ENCODE data around the gene APLP2.

Gene APLP2

DNA sequence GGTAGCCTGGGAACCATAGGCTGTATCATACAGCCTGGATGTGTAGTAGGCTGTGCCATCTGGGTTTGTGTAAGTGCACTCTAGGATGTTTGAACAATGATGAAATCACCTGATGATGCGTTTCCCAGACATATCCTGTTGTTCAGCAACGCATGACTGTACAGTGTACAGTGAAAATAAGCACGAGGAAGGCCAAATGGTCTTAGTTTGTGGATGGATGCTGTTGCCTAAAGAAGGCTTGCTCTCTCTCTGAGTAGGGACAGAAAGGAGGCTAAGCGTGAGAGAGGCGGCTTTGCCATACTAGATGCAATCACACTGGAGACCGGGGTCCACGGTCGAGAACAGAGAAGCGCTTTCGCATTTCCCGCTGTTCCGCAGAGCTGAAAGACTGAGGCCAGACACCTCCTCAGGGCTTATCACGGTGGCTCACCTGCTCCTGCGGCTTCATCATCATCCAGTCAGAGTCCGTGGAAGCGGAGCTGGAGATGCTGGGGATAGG, 27.6 kb upstream of the APLP2 start:
- H3K9me3 Mint-ChIP-seq: no peaks in the 10 kb centered on the region
- DNase-seq: no peak

DNA sequence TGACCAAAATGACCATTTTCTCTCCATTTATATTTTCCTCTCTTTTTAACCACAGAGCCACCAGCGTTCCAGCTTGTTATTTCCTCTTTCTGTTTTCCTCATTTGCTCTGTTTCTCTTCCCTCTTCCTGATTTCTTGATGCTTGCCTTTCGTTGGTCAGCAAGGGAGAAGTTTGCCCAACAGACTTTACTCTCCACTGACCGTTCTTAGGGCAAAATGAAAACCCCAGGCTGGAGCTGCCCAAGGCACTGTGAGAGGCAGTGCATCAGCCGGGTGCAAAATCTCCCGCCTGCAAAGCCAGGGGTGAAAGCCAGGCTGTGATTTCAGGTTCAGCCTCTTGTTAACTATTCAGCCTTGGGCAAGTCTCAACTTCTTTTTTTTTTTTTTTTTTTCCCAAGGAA, 26.1 kb upstream of the APLP2 start:
- peaks cover 7 to 8% of the 10 kb centered on the region in 2 donors for H3K4me1 Mint-ChIP-seq
- DNase-seq (no peak), ATAC-seq (replicated peaks) (no peak)
- no peaks in the 10 kb centered on the region for H3K9me3 Mint-ChIP-seq
- peak overlapping the region; percentile 48 for H3K27ac Mint-ChIP-seq
- H3K27me3 Mint-ChIP-seq: peaks cover 17 to 18% of the 10 kb centered on the region in 2 donors
- no peaks in the 10 kb centered on the region for H3K36me3 Mint-ChIP-seq
- H3K4me3 Mint-ChIP-seq: no peak overlapping the region

More for the DNA sequence above, 27.6 kb upstream of the APLP2 start:
- H3K4me3 Mint-ChIP-seq: no peak overlapping the region
- ATAC-seq (replicated peaks): no peak
- peaks cover 26 to 28% of the 10 kb centered on the region in 2 donors for H3K27me3 Mint-ChIP-seq
- peaks cover 7 to 8% of the 10 kb centered on the region in 2 donors for H3K4me1 Mint-ChIP-seq
- no peaks in the 10 kb centered on the region for H3K36me3 Mint-ChIP-seq
- H3K27ac Mint-ChIP-seq: no peak overlapping the region

DNA sequence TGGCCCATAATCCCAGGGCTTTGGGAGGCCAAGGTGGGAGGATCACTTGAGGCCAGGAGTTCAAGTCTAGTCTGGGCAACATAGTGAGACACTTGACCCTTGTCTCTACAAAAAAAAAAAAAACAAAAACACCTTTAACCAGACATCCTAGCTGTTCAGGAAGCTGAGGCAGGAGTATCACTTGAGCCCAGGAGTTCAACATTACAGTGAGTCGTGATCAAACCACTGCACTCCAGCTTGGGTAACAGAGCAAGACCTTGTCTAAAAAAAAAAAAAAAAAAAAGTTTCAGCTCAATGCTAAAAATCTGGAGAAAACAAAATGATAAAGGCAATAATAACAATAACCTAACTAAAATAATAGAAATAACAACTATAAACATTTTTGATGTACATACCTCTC, 22.6 kb upstream of the APLP2 start:
- Mint-ChIP-seq H3K4me3 (no peak overlapping the region), H3K9me3 (no peaks in the 10 kb centered on the region), H3K27ac (no peak overlapping the region), H3K4me1 (peaks cover 9 to 13% of the 10 kb centered on the region in 2 donors), H3K27me3 (peaks cover 13 to 14% of the 10 kb centered on the region in 2 donors), H3K36me3 (no peaks in the 10 kb centered on the region)
- DNase-seq (no peak), ATAC-seq (replicated peaks) (no peak)

DNA sequence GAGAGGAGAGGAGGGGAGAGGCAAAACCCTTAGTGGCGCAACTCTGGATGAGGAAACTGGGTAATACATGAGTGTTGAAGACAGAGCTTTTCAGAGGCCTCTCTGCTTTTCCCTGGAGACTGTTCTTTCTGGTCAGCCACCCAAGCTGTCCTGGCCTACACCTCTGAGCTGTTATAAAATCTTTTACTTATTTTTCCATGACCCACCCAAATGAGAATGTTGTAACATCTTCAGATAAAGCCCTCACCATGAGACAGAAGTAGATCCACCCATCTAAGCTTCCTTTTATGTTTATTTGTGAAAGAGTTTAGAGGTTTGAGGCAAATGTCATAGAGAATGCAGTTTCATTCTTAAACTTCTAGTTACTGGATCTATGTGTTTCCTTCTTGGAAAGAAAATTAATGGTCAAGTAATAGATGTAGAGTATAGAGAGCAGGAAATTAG, 20.3 kb upstream of the APLP2 start:
- Mint-ChIP-seq H3K36me3 (no peaks in the 10 kb centered on the region), H3K4me1 (peaks cover 3 to 5% of the 10 kb centered on the region in 2 donors), H3K4me3 (no peak overlapping the region), H3K9me3 (no peaks in the 10 kb centered on the region), H3K27me3 (no peaks in the 10 kb centered on the region), H3K27ac (no peak overlapping the region)
- ATAC-seq (replicated peaks) (peak in 1 of 2 donors; percentile 20), DNase-seq (no peak)

DNA sequence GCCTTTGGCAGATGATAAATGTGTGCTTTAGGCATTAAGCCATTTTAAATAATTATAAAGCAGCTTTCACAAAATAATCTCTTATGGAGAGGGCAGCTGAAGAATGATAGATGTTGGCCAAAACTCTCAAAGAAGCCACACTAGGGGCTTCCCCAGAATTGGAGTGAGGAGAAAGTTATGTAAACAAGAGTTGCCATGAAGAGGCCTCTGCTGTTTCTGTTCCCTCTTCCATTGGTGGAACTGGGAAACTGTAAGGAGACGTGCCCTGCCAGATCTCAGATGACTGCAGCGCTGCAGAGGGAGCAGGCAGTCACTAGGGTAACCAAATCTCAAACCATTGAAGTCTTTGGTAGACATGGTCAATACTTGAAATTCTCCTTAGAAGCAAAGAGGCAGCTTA, 19.4 kb upstream of the APLP2 start:
- H3K9me3 Mint-ChIP-seq: no peaks in the 10 kb centered on the region
- no peak overlapping the region for H3K27ac Mint-ChIP-seq
- no peak overlapping the region for H3K4me3 Mint-ChIP-seq
- no peaks in the 10 kb centered on the region for H3K27me3 Mint-ChIP-seq
- ATAC-seq (replicated peaks) (no peak), DNase-seq (no peak)
- peaks cover 3 to 5% of the 10 kb centered on the region in 2 donors for H3K4me1 Mint-ChIP-seq
- no peaks in the 10 kb centered on the region for H3K36me3 Mint-ChIP-seq

DNA sequence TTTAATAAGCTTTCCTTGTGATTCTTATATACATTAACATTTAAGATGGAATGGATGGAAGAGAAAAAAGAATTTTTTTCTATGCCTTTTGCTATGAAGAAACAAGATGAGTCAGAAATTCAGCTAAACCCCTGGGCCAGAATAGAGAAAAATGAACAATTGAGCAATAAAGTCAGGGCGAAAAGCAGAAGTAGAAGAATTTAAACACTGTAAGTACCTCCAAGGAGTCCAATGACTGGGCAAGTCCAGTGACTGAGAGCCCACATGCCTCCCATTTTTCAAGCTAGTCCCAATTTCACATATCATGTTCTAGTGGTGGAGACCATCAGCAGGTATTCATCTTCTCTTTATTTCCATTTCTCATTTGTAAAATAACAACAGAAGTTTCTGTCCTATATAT, 18.6 kb upstream of the APLP2 start:
- no peak for ATAC-seq (replicated peaks)
- Mint-ChIP-seq H3K27ac (no peak overlapping the region), H3K27me3 (no peaks in the 10 kb centered on the region), H3K4me1 (peaks cover 3 to 5% of the 10 kb centered on the region in 2 donors), H3K36me3 (no peaks in the 10 kb centered on the region), H3K4me3 (no peak overlapping the region), H3K9me3 (no peaks in the 10 kb centered on the region)
- DNase-seq: no peak

DNA sequence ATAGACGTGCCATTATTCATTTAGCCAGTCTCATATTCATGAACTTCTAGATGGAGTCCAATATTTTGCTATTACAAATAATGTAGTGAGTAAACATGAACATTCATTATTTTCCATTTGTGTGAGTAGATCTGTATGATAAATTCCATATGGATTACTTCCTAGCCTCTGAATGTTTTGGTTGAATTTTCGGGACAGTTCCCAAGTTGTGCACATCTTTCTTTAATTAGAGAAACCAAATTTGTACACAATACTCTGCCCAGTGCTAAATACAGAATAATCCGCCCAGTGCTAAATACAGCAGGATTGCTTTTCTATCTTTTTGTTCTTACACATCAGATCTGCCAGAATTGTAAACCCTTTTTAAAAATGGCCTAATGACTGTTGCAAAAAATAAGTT, 17.1 kb upstream of the APLP2 start:
- DNase-seq (no peak), ATAC-seq (replicated peaks) (no peak)
- H3K4me3 Mint-ChIP-seq: no peak overlapping the region
- H3K9me3 Mint-ChIP-seq: no peaks in the 10 kb centered on the region
- peaks cover 3 to 5% of the 10 kb centered on the region in 2 donors for H3K4me1 Mint-ChIP-seq
- H3K27me3 Mint-ChIP-seq: peaks cover 6 to 8% of the 10 kb centered on the region in 2 donors
- H3K27ac Mint-ChIP-seq: no peak overlapping the region
- H3K36me3 Mint-ChIP-seq: no peaks in the 10 kb centered on the region

DNA sequence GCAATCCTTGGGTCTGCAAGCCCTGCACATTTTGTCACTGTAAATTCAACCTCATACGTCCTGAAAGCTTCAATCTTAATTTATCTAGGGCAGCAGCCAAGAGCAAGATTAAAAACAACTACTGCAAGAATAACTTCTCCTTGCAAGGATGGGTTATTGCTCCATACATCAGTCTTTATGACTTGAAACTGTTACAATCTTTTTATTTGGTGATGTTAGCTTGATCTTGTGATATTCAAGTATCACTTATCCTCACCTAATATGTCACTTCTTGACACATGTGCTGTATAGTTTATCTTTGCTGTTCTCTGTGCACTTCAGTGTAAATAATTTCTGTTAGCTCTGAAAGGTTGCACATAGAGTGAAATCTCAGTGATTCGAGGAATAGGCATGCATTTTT, 14.7 kb upstream of the APLP2 start:
- H3K36me3 Mint-ChIP-seq: no peaks in the 10 kb centered on the region
- H3K27me3 Mint-ChIP-seq: peaks cover 8 to 18% of the 10 kb centered on the region in 2 donors
- no peak overlapping the region for H3K27ac Mint-ChIP-seq
- ATAC-seq (replicated peaks) (no peak), DNase-seq (no peak)
- H3K4me1 Mint-ChIP-seq: no peaks in the 10 kb centered on the region
- H3K4me3 Mint-ChIP-seq: no peak overlapping the region
- no peaks in the 10 kb centered on the region for H3K9me3 Mint-ChIP-seq

DNA sequence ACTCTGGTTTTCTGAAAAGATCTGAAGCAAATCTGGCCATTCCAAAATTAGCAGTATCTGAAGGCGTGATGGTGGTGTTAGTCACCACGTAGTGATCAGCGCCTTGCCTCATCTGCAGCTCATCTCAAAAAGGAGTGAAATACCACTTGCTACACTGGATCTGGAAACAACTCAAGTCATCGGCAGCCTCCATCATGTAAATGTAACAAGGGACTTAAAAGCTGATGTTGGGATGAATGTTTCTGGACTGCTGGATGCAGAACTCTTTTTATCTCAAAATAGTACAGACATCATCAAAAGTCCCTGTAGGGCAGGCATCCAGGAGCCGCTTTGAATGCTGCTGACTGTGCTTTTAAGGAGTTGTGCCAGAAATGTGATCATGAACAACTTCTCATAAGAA, 14.1 kb upstream of the APLP2 start:
- Mint-ChIP-seq H3K4me1 (no peaks in the 10 kb centered on the region), H3K9me3 (no peaks in the 10 kb centered on the region)
- ATAC-seq (replicated peaks): no peak

DNA sequence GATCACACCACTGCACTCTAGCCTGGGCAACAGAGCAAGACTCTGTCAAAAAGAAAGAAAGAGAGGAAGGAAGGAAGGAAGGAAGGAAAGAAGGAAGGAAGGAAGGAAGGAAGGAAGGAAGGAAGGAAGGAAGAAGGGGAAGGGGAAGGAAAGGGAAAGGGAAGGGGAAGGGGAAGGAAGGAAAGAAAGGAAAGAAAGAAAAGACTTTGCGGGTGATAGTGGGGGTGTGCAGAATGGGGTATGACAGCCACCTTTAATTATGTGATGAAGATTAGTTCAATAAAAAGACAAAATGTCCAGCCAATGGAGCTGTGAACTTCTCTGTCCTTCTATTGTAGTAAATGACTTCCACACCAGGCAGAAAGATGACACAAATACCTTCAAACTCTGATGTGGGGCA, 8.7 kb upstream of the APLP2 start:
- H3K27ac Mint-ChIP-seq: no peak overlapping the region
- ATAC-seq (replicated peaks): no peak
- H3K9me3 Mint-ChIP-seq: no peaks in the 10 kb centered on the region
- DNase-seq: no peak
- H3K36me3 Mint-ChIP-seq: no peaks in the 10 kb centered on the region
- no peak overlapping the region for H3K4me3 Mint-ChIP-seq
- H3K27me3 Mint-ChIP-seq: peaks cover 35 to 50% of the 10 kb centered on the region in 2 donors
- H3K4me1 Mint-ChIP-seq: peaks cover 7 to 9% of the 10 kb centered on the region in 2 donors

More for the DNA sequence above, 14.1 kb upstream of the APLP2 start:
- Mint-ChIP-seq H3K36me3 (no peaks in the 10 kb centered on the region), H3K4me3 (no peak overlapping the region), H3K27me3 (peaks cover 10 to 22% of the 10 kb centered on the region in 2 donors), H3K27ac (no peak overlapping the region)
- no peak for DNase-seq

DNA sequence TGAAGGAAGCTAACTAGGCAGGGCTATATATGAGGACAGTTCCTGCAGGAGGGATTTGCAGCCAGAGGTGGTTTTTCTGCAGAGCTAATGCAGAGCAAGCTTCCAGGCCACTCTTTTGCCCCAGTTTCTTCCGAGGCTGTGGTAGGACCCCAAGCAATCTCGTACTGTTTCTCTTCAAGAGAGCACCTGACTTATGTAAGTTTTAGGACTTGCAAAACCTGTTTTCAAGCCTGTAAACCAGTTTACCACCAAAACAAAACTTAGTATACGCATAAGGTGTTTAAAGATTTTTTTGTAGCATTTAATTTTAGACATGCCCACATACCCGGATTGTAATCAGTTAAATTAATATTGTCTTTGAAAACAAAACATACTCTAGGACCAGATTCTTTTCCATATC, 7.7 kb upstream of the APLP2 start:
- no peak overlapping the region for H3K27ac Mint-ChIP-seq
- peaks cover 32 to 45% of the 10 kb centered on the region in 2 donors for H3K27me3 Mint-ChIP-seq
- no peak overlapping the region for H3K4me3 Mint-ChIP-seq
- no peaks in the 10 kb centered on the region for H3K9me3 Mint-ChIP-seq
- H3K4me1 Mint-ChIP-seq: peaks cover 7 to 9% of the 10 kb centered on the region in 2 donors
- DNase-seq: no peak
- no peak for ATAC-seq (replicated peaks)
- no peaks in the 10 kb centered on the region for H3K36me3 Mint-ChIP-seq

DNA sequence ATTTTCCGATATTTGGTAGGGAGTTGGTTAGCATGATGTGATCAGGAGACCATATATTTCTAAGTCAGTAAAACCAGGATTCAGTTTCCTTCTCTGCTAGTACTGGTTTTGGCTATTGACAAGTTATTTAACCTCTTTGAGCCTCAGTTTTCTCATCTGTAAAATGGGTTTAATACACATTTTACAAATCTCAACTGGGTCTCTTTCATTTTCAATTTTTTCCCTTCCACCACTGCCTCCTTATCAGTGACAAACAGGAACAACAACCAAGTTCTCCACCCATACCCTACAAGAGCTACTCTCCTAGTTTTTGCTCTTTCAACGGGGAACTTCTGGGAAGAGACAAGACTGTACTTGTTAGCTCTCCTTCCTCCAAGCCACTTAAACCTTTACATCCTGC, 6.2 kb upstream of the APLP2 start:
- Mint-ChIP-seq H3K9me3 (no peaks in the 10 kb centered on the region), H3K4me1 (peaks cover 9 to 12% of the 10 kb centered on the region in 2 donors), H3K27ac (no peak overlapping the region), H3K36me3 (no peaks in the 10 kb centered on the region), H3K27me3 (peaks cover 29 to 38% of the 10 kb centered on the region in 2 donors), H3K4me3 (no peak overlapping the region)
- no peak for ATAC-seq (replicated peaks)
- DNase-seq: no peak

DNA sequence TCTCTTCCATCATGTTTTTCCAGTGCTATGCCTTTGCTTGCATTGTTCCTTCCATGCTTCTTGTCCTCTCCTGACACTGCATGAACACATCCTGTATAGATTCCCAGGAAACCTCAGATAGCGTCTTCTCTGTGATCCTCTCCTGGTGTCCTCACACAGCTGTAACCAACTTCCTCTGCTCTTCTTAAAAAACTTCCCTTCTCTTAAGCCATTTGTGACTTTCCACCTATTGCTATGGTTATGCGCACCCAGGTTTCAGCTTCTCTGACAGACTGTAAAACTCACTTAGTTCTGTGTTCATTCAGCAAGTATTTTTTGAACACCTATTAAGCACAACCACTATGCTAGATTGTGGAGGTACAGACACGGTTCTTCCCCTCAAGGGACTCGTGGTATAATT, 5.1 kb upstream of the APLP2 start:
- DNase-seq (no peak), ATAC-seq (replicated peaks) (no peak)
- Mint-ChIP-seq H3K27ac (no peak overlapping the region), H3K9me3 (no peaks in the 10 kb centered on the region), H3K4me3 (no peak overlapping the region), H3K27me3 (peaks cover 29 to 35% of the 10 kb centered on the region in 2 donors), H3K36me3 (peaks cover 0 to 1% of the 10 kb centered on the region in 2 donors), H3K4me1 (peaks cover 15 to 21% of the 10 kb centered on the region in 2 donors)

DNA sequence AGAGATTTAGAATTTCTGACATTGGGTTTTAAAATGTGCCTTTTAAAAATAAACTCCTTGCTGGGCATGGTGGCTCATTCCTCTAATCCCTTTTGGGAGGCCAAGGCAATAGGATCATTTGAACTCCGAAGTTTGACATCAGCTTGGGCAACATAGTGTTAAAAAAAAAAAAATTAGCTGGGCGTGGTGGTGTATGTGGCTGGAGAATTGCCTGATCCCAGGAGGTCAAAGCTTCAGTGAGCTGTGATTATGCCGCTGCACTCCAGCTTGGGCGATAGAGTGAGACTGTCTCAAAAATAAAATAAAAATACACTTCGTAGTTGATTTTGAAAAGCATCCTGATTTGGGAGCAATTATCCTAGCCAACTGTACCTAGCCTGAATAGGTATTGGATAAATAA, 3.4 kb upstream of the APLP2 start:
- Mint-ChIP-seq H3K9me3 (no peaks in the 10 kb centered on the region), H3K27ac (no peak overlapping the region), H3K4me3 (no peak overlapping the region), H3K36me3 (peaks cover 0 to 1% of the 10 kb centered on the region in 2 donors), H3K4me1 (peaks cover 21 to 25% of the 10 kb centered on the region in 2 donors), H3K27me3 (peaks cover 19 to 21% of the 10 kb centered on the region in 2 donors)
- no peak for DNase-seq
- no peak for ATAC-seq (replicated peaks)

DNA sequence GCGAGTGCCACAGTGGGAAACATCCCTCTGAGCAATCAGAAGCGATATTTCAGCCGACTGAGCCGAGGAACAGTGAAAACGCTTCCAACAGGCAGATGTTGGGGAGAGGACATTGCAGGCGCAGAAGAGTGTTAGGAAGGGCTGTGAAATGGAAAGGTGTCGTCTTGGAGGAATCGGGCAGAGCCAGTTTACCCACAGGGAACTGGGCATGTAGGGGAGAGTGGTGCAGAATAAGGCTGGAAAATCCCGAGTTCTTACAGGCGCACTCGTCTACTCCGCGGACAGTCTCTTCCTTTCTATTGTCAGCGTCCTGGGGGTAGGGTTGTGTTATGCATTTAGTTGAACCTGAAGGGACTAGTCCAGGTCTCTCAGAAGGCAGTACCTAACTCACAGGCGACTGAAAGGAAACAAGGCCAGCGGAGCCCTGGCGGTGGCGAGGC, 1.1 kb upstream of the APLP2 start:
- Mint-ChIP-seq H3K4me1 (peaks cover 29 to 37% of the 10 kb centered on the region in 2 donors), H3K9me3 (no peaks in the 10 kb centered on the region), H3K27me3 (peaks cover 14 to 15% of the 10 kb centered on the region in 2 donors), H3K4me3 (peak overlapping the region; percentile 91 to 94), H3K36me3 (peaks cover 0 to 1% of the 10 kb centered on the region in 2 donors), H3K27ac (peak overlapping the region; percentile 89)
- no peak for ATAC-seq (replicated peaks)
- no peak for DNase-seq
